Ovary (tissue), 3 donors: ENCODE measurements around the gene IL18.

Experiments used
- POLR2A ChIP-seq: fragments of 450-650 bp; IDR thresholded peaks from one replicate; pipeline ENCODE4 v1.6.1; 2017; ENCODE audit warnings: antibody characterized with exemption, mild to moderate bottlenecking, moderate library complexity
- TF ChIP-seq, protein P1 (sequence below), 3 donors: fragments of 450-650 bp in 2 of 3; fragments of 200-600 bp in 1 of 3; IDR thresholded peaks; one replicate each; pipeline versions ENCODE4 v1.5.1 to v1.8.0; 2016 to 2022; ENCODE audit warnings: antibody characterized with exemption in 3 of 3, mild to moderate bottlenecking in 1 of 3
- donor health status: DM: no; HTN: no; CAD: no.

DNA sequence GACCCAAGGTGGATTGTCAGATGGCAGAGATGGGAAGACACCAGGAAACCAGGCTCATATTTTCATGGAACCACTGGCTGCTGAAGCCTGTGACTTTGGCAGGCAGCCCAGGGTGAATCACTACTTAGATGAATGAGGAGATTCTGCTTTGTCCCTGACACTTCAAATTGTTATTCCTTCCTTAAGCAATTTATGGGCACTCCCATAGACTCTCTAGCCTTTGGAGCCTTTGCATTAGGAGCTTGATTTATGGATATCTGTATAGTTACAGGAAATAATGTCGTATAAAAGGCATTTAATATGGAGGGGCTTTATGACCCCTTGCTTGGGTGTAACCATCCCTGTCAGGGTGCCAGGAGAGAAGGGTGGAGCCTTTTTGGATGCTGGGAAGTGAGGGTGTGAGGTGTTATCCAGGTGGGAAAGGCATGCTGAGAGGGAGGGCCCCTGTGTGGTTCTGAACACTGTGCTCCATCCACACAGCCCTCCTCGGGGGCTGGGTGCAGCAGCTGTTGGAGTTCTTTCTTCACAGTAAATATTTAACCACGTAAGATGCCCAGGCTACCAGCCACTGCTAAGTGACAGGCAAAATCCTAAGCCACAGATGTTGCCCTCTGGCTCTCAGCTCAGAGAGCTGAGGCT, 35.3 kb downstream of the IL18 start:
- TF ChIP-seq, protein P1, sequence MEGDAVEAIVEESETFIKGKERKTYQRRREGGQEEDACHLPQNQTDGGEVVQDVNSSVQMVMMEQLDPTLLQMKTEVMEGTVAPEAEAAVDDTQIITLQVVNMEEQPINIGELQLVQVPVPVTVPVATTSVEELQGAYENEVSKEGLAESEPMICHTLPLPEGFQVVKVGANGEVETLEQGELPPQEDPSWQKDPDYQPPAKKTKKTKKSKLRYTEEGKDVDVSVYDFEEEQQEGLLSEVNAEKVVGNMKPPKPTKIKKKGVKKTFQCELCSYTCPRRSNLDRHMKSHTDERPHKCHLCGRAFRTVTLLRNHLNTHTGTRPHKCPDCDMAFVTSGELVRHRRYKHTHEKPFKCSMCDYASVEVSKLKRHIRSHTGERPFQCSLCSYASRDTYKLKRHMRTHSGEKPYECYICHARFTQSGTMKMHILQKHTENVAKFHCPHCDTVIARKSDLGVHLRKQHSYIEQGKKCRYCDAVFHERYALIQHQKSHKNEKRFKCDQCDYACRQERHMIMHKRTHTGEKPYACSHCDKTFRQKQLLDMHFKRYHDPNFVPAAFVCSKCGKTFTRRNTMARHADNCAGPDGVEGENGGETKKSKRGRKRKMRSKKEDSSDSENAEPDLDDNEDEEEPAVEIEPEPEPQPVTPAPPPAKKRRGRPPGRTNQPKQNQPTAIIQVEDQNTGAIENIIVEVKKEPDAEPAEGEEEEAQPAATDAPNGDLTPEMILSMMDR (IDR thresholded peaks at IDR 0.05): no peak
- no peak for TF ChIP-seq POLR2A
